Colon (tissue), 2 donors: Measurements from ENCODE around the gene CRYBB1.

Experiments used
- FAIRE-seq: peaks from 2 replicates; lab custom pipeline; 2012; peaks lifted over from hg19 to GRCh38; lab: Jason Lieb, UNC
- donor health status: control.
- donor health status: control.

CRYBB1 gene

DNA sequence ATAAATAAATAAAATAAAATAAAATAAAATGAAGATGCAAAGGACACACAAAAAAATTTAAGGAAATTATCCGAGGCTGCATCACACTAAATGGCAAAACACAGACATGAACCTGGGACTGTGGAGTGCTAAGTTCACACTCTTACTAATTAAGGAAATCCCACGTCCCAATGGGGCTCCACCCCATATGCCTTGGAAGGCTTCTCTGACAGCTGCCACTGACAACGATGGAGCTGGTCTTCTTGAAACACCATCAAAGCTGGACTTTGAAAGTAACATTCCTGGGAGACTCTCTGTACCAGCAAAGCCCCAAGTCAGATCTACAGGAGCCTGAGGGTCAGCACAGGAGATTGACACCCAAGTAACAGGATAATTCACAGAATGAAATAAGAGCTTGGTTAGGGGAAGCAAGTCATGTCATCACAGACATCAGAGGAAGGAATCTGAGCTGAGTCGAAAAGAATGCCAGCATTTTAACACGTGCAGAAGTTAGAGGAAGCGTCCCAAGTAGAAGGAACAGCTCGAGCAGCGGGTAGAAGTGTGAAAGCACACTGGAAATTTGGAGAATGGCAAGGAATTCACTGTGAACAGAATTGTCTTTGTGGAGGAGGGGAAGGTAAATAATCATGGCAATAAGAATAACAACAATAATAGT lies 41.7 kb downstream of the CRYBB1 start:
- no peak for FAIRE-seq

DNA sequence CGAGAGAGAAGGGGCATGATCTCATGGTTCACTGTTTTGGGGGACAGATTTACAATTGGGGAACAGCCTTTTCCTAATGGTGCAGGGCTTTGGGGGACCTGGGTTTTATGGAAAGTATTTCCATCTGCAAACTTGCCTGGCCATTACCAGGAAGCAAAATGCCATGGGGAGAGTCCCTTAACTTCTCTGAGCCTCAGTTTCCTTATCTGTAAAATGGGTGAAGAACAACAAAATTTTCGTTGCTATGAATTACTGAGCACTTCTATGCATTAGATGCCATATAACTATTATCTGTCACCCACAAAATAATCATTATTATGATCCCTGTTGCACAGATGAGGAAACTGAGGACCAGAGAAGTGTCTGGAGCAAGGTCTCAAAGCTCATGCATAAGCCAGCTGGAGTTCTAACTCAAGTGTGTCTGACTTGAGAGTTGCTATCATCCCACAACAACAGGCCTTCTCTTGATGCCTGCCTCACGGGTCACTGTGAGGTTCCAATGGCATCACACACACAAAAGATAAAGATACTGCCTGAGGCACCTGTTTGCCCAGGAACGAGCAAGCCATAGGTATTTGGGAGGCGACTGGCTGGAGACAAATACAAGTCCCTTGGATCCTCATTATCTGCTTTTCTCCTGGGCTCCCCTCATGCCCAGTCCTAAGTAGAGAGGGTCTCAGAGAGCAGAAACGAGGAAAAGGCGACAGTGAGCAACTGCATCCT lies 43.7 kb downstream of the CRYBB1 start:
- FAIRE-seq = no peak

DNA sequence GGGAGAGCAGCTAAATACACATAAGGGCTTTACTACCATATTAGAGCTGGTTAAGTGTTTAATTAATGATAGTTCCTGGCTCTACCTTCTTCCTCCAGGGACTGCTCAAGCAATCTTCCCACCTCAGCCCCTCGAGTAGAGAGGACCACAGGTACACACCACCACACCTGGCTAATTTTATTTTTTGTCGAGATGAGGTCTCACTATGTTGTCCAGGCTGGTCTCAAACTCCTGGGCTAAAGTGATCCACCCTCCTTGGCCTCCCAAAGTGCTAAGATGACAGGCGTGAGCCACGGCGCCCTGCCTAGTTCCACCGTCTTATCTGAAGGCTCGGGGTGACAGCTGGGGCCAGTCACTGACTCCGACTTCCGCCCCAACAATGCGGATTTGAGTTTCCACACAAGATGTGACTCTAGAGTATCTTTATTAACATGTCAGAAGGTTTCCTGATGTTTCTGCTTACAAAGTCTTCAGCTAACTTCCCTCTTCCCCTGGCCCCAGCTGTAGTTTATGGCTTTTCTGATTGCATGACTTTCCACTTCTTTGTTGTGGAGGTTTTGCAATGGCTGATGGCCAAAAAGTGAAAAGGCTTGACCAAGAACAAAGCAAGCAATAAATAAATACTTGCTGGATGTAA lies 44.7 kb downstream of the CRYBB1 start:
- no peak for FAIRE-seq

DNA sequence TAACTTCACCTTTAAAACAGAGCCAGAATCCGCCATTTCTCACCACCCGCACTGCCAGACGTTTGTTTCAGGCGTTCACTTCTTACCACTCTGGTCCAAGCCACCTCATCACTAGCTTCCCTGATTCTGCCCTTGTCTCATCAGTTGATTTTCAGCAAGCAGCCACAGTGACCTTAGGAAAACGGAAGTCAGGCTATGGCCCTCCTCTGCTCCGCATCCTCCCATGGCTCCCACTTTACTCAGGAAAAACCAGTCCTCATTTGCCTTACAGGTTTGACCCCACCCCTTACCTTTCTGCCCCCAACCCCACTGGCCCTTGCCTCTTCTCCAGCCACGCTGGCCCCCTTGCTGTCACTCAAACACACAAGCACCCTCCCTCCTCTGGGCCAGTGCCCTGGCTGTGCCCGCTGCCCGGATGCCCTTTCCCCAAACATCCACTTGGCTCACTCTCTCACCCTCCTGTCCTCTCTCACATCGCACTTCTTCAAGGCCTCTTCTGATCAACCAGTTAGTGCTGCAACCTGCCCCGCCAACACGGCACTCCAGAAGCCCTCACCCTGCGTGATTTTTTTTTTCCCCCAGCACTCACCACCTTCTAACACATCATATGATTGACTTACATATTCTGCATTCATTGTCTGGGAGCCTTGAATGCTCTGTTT lies 46.8 kb downstream of the CRYBB1 start:
- FAIRE-seq = no peak

DNA sequence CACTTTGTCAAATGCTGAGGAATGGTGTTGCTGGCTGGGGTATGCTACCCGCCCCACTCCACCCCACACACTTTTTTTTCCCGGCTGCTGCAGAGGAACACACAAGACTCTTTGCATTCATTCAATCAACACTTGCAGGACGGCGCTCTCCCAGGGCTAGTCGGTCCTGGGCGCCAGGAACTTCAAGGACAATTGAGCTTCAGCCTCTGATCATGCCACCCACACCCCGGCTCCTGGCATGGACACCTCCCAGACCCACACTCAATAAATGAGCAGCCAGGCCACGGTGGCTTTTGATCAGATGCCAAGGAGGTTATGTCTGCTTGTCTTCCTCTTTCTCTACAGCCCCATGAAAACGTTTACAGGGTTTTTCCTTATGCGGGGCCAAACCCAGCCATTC lies 47.7 kb downstream of the CRYBB1 start:
- FAIRE-seq = no peak

DNA sequence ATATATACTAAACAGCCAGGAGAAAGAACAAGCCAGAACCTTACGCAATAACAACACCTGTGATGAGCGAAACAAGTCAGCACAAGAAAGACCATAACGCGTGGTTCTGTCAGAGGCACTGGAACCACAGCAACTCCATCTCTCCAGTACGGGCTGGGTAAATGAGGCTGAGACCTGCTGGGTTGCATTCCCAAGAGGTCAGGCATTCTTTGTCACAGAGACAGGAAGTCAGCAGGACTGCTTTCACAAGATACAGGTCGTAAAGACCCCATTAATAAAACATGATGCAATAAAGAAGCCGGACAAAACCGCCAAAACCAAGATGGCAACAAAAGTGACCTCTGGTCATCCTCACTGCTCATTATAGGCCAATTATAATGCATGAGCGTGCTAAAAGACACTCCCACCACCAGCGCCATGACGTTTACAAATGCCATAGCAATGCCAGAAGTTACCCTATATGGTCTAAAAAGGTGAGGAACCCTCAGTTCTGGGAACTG lies 49.6 kb downstream of the CRYBB1 start:
- no peak for FAIRE-seq

DNA sequence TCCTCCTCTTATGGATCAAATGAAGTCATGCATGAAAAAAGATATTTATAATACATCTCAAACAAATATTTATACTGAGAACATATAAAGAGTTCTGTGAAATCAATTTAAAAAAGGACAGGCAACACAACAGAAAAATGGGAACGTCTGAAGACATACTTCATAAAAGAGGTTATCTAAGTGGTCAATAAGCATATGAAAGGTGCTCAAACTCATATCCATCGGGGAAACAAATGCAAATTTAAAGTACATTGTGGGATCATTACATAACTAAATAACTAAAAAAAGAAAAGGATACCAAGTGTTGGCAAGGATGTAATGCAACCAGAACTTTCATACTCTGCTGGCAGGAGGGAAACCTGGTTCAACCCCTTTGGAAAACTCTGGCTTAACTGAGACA lies 50.2 kb downstream of the CRYBB1 start:
- FAIRE-seq = no peak

DNA sequence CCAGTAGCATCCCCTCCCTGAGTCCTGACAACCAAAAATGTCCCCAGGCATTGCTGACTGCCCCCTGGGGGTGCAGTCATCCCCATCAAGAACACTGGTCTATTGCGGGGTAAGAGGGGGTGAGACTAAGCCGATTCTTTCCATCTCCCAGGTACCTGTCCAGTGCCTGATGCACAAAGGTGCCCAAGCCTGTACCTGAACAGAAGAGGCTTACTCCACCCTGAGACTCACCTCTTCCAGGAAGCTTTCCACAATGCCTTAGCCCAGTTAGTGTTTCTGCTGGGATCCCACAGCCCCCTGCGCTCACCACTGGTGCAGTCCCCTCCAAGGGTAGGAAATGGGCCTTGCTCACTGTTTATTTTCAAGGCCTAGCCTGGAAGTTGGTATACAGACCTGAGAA lies 50.8 kb downstream of the CRYBB1 start:
- FAIRE-seq = no peak

DNA sequence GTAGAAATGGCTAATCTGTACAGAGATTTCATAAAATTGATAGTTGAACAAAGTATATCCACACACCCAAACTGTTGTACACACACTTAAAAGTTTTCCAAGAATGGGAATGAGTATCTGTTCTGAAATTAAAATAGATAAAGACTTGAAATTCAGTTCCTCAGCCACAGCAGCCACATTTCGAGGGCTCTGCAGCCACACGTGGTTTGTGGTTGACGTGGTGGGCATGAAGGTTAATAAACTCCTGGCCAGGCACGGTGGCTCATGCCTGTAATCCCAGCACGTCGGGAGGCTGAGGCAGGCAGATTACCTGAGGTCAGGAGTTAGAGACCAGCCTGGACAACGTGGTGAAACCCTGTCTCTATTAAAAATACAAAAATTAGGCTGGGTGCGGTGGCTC lies 51.9 kb downstream of the CRYBB1 start:
- no peak for FAIRE-seq

DNA sequence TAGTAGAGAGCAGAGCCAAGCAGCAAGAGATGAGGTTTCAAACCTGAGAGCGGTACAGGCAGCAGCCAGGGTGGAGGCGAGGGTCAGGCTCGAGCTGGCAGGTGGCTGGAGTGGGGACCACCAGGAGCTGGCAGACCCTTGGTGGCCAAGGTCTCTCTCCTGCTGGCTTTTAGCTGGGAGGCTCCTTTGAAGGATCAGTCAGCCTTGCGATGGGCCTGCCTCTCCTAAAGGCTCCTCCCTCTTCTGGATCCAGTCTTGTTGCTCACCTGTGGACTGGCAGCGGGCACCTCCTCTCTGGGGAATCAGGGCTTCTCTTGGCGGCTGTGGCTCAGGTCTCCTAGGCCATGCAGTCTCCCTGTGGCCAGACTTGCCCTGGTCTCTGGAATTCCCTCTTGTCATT lies 52.6 kb downstream of the CRYBB1 start:
- no peak for FAIRE-seq

DNA sequence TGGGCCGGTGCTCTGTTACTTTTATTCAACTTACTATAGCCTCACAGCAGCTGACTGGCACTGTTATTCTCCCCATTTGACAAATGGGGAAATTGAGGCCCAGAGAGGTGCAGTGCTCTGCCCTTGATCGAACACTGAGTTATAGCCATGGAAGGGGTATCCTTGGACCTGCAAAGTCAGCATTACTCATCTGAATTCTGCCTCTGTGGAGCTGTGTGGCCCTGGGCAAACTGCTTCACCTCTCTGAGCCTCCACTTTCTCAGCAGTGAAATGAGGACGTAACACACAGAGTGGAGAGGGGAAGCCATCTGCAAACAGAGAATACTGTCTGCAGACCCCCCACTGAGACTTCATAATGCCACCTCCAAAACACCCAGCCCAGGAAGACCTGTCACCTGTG lies 53.2 kb downstream of the CRYBB1 start:
- FAIRE-seq = no peak

DNA sequence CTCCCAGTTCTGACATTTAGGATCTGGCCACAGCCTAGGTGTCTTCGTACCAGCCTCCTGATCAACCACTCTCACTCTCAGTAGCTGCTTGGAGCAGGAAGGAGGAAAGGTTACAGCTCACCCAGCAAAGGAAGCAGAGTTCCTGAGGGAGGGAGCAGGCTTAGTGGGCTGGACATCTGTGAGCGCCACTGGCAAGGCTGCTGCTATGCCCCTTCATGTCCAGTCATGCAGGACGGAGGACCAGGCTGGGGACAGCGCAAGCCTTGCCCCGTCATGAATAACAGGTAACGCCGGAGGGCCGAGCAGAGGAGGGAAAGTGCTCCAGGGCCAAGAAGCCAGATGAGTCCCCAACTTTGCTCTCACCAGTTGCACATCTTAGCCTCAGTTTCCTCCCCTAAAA lies 53.6 kb downstream of the CRYBB1 start:
- no peak for FAIRE-seq

DNA sequence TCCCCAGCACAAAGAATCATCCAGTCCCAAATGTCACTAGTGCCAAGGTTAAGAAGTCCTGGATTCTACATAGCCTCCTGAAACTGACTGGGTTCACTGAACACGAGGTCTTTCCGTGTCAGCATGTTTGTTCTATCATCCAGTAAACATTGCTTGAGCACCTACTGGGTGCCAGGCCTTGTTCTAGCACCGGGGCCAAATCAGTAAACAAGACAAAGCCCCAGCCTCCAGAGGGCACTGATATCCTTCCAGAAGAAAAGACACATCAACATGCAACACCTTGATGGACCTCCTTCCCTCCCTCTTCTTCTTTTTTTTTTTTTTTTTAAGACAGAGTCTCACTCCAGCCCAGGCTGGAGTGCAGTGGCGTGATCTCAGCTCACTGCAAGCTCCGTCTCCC lies 54.8 kb downstream of the CRYBB1 start:
- FAIRE-seq = no peak

DNA sequence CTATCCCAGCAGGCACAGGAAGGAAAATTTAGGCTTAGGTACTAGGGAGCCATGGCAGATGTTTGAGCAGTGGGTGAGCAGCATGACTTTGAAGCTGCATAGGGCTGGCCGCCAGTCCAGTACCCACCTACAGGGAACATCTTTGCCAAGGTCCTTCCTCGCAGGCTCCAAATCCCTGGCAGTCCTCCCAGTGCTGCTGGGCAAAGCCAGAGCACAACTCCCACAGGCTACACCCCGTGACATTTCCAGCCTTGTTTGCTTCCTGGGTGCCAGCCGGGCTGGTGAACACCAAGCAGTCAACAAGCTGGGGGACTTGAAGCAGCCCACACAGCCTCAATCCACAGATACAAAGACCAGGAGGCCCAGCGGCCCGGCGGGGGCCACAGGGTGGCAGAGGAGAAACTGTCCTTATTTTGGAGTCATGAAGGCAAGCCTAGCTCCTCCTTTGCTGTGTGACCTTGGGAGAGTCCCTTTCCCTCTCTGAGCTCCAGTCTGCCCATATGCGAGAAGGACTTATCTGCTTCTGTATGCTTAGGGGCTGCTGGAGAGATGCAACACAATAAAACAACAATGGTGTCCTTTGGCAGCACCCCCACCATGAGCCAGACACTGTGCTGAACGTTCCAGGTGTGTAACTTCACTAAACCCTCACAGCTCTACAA lies 55.9 kb downstream of the CRYBB1 start:
- FAIRE-seq = no peak

DNA sequence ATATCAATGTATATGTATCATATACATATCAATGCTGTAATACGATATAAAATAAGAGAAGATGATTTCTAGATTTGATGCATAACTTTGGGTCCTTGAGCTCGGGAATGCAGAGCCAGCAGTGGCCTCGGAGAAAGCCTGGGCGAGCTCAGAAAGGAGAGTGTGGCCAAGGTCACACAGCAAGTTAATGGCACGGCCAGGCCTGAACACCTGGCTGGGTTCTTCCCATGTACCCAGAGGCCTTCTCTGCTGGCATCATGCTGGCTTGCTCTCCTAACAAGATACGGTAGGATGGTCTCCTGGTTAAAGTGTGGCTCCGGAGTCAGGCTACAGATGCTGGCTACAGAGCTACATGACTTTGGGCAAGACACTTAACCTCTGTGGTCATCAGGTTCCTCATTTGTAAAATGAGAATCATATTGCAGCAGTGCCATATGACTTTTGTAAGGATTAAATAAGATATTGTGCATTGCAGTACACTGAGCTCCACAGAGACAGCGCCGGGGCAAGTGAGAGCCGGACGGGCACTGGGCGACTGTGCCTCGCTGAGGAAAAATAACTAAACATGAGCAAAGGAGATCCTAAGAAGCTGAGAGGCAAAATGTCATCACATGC lies 57.8 kb downstream of the CRYBB1 start:
- no peak for FAIRE-seq

DNA sequence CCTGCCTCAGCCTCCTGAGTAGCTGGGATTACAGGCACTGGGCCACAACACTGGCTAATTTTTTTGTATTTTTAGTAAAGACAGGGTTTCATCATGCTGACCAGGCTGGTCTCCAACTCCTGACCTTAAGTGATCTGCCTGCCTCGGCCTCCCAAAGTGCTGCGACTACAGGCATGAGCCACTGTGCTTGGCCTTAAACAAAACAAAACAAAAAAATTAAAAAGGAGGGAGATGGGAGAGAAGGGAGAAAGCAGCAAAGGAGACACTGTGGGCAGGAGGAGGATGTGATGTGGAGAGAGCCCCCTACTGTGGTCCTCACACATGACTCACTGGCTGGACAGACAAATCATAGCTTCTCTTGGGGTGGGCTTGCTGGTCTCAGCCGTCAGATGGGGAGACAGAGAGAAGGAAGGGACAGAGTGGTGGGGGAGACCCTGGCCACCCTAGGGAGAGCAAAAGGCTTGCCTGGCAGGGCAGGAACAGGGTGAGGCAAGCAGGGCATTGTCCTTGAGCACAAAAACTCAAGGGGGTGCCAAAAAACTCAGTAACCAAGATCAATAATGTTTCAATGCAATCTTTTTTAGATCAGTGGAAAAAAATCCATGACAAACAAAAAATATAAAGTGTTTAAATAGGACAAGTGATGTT lies 59.5 kb downstream of the CRYBB1 start:
- FAIRE-seq = no peak

DNA sequence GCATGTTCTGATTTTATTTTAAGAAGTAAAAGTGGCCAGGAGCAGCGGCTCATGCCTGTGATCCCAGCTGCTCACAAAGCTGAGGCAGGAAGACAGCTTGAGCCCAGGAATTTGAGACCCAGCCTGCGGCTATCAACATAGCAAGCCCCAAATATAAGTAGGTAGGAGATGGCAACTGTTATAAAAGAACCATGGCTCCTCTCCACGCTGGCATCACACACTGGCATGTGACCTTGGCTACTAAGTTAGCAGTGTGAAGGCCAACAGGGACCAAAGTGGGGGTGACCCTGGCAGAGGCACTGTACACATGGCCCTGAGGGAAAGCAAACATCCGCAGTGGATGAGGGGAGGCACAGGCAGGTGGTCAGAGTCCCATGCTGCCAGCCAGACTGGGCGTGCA lies 60.9 kb downstream of the CRYBB1 start:
- no peak for FAIRE-seq

DNA sequence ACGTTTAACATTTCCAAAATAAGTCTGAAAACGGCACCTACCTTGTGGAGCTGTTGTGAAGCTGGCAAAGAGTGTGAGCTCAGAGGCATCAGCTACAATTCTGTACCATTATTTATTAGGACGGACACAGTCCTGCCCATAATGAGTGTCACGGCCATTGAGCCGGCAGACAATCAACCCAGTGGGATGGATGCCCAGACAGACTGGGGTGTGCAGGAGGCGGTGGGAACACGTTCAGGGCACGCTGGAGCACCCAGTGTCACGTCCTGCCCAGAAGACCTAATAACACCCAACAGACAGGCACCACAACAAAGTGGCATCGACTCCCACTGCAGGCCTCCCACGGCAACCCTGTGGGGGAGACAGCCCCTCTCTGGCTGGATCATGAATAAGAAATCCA lies 62.3 kb downstream of the CRYBB1 start:
- no peak for FAIRE-seq

DNA sequence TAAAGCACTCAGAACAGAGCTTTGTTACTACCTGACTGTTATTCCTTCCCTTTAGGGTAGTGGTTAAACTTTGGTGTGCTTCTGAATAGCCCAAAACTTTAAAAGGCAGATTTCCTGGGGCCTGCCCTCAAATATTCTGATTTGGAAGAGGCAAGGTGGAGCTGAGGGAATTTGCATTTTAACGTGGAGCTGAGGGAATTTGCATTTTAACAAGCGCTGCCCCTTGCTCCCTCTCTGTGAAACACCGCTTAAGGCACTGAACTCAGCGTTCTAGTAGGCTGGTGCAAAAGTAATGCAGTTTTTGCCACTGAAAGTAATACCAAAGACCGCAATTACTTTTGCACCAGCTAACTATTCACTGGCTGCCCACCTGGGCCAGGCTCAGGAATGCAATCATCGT lies 62.9 kb downstream of the CRYBB1 start:
- FAIRE-seq = no peak

DNA sequence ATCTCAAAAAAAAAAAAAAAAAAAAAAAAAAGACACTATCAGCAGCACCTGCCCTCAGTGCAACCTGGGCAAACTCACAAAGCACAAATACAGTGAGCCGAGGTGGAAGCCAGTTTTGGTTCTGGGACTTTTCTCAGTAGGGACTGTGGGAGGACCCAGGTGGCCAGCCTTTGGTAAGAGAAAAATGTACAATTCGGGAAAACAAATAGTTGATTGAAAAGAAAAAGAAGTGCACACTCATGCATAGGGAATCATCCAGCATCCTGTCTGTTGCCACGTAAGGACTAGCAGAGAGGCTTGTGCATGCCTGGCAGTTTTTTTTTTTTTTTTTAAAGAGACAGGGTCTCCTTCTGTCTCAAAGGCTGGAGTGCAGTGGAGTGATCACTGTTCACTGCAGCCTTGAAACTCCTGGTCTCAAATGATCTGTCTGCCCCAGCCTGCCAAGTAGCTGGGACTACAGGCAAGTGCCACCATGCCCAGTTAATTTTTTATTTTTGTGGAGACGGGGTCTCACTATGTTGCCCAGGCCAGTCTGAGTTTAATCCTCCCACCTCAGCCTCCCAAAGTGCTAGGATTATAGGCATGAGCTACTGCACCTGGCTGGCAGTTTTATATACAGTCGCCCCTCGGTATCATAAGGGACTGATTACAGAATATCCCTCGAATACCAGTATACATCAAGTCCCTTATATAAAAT lies 64.6 kb downstream of the CRYBB1 start:
- FAIRE-seq = no peak

DNA sequence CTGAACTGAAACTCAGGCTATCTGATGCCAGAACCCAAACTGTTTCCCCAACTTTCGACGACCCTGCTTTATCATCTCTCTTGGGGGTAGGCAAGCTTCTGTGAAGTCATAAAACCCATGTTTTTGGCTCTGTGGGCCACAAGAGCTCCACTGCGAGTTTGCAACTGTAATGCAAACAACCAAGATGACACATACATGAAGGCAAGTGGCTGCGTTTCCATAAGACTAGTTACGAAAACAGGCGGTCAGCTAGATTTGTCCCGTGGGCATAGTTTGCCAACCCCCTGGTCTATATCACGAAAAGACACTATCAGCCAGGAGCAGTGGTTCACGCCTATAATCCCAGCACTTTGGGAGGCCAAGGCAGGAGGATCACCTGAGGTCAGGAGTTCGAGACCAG lies 65.4 kb downstream of the CRYBB1 start:
- no peak for FAIRE-seq
